ENCODE measurements around the gene KIF3B.
A peak's percentile ranks its signal among the peaks of the same experiment; 100 is the strongest.
"Not testable (repeated sequence)": the region's sequence is repeated elsewhere in the genome, so short reads cannot be mapped to it uniquely, and the experiment has no call there.

KIF3B gene

DNA sequence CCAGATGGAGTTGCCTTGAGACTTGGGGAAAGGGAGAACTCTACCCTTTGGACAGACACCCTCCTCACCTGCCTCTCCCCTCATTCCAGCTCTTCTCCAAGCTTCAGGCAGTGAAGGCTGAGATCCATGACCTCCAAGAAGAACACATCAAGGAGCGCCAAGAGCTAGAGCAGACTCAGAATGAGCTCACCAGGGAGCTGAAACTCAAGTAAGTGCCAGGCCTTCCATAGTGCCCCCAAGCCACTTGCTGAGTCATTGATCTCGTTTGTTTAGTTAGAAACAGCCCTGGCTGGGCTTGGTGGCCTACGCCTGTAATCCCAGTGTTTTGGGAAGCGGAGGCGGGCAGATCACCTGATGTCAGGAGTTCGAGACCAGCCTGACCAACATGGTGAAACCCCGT lies 39.2 kb downstream of the KIF3B start:
- TF ChIP-seq CTCF (IDR thresholded peaks at IDR 0.05; ENCODE audit: low read depth, low read length, missing control alignments) = no peak
- no peak for DNase-seq (ENCODE audit: extremely low read depth, low read depth)
- no peak overlapping the region for H3K4me3 ChIP-seq (replicated peaks; ENCODE audit: low read depth, low read length)

DNA sequence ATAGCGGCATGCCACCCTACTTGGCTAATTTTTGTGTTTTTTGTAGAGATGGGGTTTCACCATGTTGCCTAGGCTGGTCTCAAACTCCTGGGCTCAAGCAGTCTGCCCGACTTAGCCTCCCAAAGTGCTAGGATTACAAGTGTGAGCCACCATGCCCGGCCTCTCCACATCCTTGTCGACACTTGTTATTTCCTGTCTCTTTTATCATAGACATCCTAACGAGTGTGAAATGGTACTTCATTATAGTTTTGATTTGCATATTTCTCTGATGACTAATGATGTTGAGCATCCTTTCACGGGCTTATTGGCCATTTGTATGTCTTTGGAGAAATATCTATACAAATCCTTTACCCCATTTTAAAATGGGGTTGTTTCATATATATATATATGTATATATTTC lies 41.6 kb downstream of the KIF3B start:
- H3K4me3 ChIP-seq (replicated peaks; ENCODE audit: low read depth, low read length) = no peak overlapping the region
- no peak for TF ChIP-seq CTCF (IDR thresholded peaks at IDR 0.05; ENCODE audit: low read depth, low read length, missing control alignments)
- DNase-seq (ENCODE audit: extremely low read depth, low read depth) = no peak

DNA sequence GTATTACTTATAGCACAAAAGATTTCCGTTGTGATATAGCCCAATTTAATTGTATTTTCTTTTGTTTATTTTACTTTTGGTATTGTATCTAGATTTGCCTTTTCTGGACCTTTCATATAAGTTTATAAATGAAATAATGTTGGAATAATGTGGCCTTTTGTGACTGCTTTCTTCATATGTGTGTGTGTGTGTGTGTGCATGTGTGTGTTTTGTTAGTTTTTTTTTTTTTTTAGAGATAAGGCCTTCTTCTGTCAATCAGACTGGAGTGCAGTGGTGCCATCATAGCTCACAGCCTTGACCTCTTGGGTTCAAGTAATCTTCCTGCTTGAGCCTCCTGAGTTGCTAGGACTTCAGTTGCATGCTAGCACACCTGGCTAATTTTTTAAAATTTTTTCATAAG lies 42.9 kb downstream of the KIF3B start:
- DNase-seq (ENCODE audit: extremely low read depth, low read depth) = no peak
- H3K4me3 ChIP-seq (replicated peaks; ENCODE audit: low read depth, low read length) = no peak overlapping the region
- TF ChIP-seq CTCF (IDR thresholded peaks at IDR 0.05; ENCODE audit: low read depth, low read length, missing control alignments) = no peak

DNA sequence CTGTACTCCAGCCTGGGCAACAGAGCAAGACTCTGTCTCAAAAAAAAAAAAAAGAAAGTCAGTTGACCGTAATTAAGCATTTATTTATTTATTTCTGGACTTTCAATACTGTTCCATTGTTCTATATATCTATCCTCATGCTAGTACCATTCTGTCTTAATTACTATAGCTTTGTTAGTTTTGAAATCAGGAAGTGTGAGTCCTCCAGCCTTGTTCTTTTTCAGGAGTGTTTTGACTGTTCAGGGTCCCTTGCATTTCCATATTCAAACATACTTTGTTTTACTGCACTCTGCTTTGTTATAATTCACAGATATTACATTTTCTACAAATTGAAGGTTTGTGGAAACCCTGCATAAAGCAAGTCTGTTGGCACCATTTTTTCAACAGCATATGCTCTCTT lies 43.9 kb downstream of the KIF3B start:
- DNase-seq (ENCODE audit: extremely low read depth, low read depth) = no peak
- TF ChIP-seq CTCF (IDR thresholded peaks at IDR 0.05; ENCODE audit: low read depth, low read length, missing control alignments) = no peak
- no peak overlapping the region for H3K4me3 ChIP-seq (replicated peaks; ENCODE audit: low read depth, low read length)

- DNase-seq (ENCODE audit: extremely low read depth, low read depth); H3K4me3 ChIP-seq (replicated peaks; ENCODE audit: low read depth, low read length): not testable (repeated sequence)
Observed at GRCh38 chr20:32322260-32322659, 44.8 kb downstream of the KIF3B start.

GRCh38 chr20:32323761-32324160 lies 46.3 kb downstream of the KIF3B start:
- not testable (repeated sequence) for DNase-seq (ENCODE audit: extremely low read depth, low read depth); H3K4me3 ChIP-seq (replicated peaks; ENCODE audit: low read depth, low read length)

DNA sequence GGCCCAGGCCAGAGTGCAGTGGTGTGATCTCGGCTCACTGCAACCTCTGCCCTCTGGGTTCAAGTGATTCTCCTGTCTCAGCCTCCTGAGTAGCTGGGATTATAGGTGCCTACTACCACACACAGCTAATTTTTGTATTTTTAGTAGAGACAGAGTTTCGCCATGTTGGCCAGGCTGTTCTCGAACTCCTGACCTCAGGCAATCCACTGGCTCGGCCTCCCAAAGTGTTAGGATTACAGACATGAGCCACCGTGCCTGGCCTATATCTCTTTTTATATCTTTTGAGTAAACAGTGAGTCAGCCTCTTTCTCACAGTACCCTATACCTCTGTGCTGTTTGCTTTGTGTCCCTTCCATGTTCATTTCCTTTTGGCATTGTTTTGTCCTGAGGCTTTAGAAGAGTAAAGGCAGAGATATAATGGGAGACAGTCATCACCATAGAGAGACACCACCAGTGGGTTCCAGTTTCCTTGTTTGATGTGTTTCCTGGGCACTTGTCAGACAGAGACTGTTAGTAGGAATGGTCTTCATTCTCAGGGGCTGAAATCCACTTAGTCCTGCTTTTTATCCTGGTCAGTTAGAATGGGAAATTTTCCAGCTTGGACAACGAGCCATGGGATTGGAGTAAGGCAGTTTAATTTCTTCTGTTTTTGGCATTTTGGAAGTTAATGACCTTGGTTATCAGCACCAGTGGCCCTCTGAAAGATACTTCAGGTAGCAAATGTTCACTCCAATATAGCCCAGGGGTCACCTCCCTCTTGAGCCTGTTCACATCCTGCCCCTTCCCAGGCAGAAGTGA lies 48.5 kb downstream of the KIF3B start:
- no peak overlapping the region for H3K4me3 ChIP-seq (replicated peaks; ENCODE audit: low read depth, low read length)
- peak; percentile 15 for DNase-seq (ENCODE audit: extremely low read depth, low read depth)
- no peak for TF ChIP-seq CTCF (IDR thresholded peaks at IDR 0.05; ENCODE audit: low read depth, low read length, missing control alignments)

DNA sequence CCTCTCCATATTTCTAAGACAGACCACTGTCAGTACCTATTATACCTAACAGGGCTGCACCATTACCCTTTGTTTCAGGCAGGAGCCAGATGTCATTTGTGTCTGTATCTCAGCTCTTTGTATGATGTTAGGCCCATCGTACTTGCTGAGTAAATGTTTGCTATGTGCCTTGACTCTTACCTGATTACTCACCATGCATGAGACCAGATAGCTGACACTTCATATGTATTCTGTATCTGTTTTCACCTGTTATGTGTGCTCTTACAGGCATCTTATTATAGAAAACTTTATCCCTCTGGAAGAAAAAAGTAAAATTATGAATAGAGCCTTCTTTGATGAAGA lies 49.0 kb downstream of the KIF3B start:
- TF ChIP-seq CTCF (IDR thresholded peaks at IDR 0.05; ENCODE audit: low read depth, low read length, missing control alignments) = no peak
- H3K4me3 ChIP-seq (replicated peaks; ENCODE audit: low read depth, low read length) = no peak overlapping the region
- no peak for DNase-seq (ENCODE audit: extremely low read depth, low read depth)
